Hepatocyte (in vitro differentiated cells): ENCODE results near the gene GUK1. TPM values are rescaled to one million over a fixed set of nuclear protein-coding genes. Genes with fewer than 3 reads are reported as not detected.

ENCODE experiments used
- DNase-seq: peaks from one replicate; pipeline ENCODE4 v3.0.0-alpha.2; 2016; ENCODE audit warnings: low spot score
- H2AFZ ChIP-seq: fragments of 200-600 bp; sonication (generic); 2 replicates; pipeline ENCODE4 v1.6.0; 2016; ENCODE audit warnings: antibody characterized with exemption, mild to moderate bottlenecking
- H3K27ac ChIP-seq: fragments of 200-600 bp; sonication (generic); 2 replicates; pipeline ENCODE4 v1.5.1; 2016; ENCODE audit warnings: mild to moderate bottlenecking
- H3K27me3 ChIP-seq: fragments of 200-600 bp; sonication (generic); 2 replicates; pipeline ENCODE4 v1.6.1; 2016
- H3K36me3 ChIP-seq: fragments of 200-600 bp; sonication (generic); replicated peaks from 2 replicates; pipeline ENCODE4 v1.5.1; 2016; ENCODE audit warnings: low read depth; ENCODE audit not compliant: insufficient read depth
- H3K4me1 ChIP-seq: fragments of 200-600 bp; sonication (generic); 2 replicates; pipeline ENCODE4 v1.5.1; 2016; ENCODE audit warnings: mild to moderate bottlenecking, moderate library complexity; ENCODE audit not compliant: insufficient read depth
- H3K4me2 ChIP-seq: fragments of 200-600 bp; sonication (generic); 2 replicates; pipeline ENCODE4 v1.6.0; 2016
- H3K4me3 ChIP-seq: fragments of 200-600 bp; sonication (generic); 2 replicates; pipeline ENCODE4 v1.5.1; 2016; ENCODE audit warnings: mild to moderate bottlenecking
- H3K79me2 ChIP-seq: fragments of 200-600 bp; sonication (generic); 2 replicates; pipeline ENCODE4 v1.6.0; 2017; ENCODE audit warnings: mild to moderate bottlenecking
- H3K9me2 ChIP-seq: fragments of 200-600 bp; sonication (generic); replicated peaks from 2 replicates; pipeline ENCODE4 v1.6.0; 2017; ENCODE audit warnings: mild to moderate bottlenecking; ENCODE audit not compliant: insufficient read depth
- H3K9me3 ChIP-seq: fragments of 200-600 bp; sonication (generic); 2 replicates; pipeline ENCODE4 v1.5.1; 2016; ENCODE audit warnings: low read depth, mild to moderate bottlenecking
- H4K20me1 ChIP-seq: fragments of 200-600 bp; sonication (generic); 2 replicates; pipeline ENCODE4 v1.6.0; 2016; ENCODE audit warnings: mild to moderate bottlenecking; ENCODE audit not compliant: insufficient read depth, poor library complexity, severe bottlenecking
- CTCF ChIP-seq: fragments of 200-600 bp; sonication (generic); IDR thresholded peaks from 2 replicates; pipeline ENCODE4 v1.5.1; 2016; ENCODE audit warnings: antibody characterized with exemption, mild to moderate bottlenecking; ENCODE audit not compliant: poor library complexity
- EZH2 ChIP-seq: fragments of 200-600 bp; sonication (generic); IDR thresholded peaks from 2 replicates; pipeline ENCODE4 v1.6.1; 2016; ENCODE audit warnings: antibody characterized with exemption, mild to moderate bottlenecking, borderline replicate concordance
- EZH2phosphoT487 ChIP-seq: fragments of 200-600 bp; sonication (generic); IDR thresholded peaks from one replicate; pipeline ENCODE4 v1.6.1; 2018; ENCODE audit warnings: antibody characterized with exemption, mild to moderate bottlenecking, low read depth, moderate library complexity; ENCODE audit not compliant: unreplicated experiment, severe bottlenecking
- WGBS: methylation state at CpG from one replicate; pipeline ENCODE4 v1.1.6; 2016; ENCODE audit warnings: low lambda C conversion rate; ENCODE audit errors: missing lambda C conversion rate; 5-methylcytosine and 5-hydroxymethylcytosine counted together
- polyA plus RNA-seq: library from polyadenylated mRNA; unstranded; fragments of >200 nt; fragmentation: Nextera tagmentation; extraction: Ambion mirVana; gene quantifications from 2 replicates; pipeline ENCODE4 v1.2.1, GENCODE V29; 2016
- total RNA-seq: library from RNA; depleted of rRNA; stranded (reverse); fragments of >200 nt; gene quantifications from 2 replicates; pipeline ENCODE4 v1.2.3, GENCODE V29; 2014

GUK1 gene
- total and polyA plus RNA-seq, 2 experiments from 2014 or later: 158 to 368 TPM

DNA sequence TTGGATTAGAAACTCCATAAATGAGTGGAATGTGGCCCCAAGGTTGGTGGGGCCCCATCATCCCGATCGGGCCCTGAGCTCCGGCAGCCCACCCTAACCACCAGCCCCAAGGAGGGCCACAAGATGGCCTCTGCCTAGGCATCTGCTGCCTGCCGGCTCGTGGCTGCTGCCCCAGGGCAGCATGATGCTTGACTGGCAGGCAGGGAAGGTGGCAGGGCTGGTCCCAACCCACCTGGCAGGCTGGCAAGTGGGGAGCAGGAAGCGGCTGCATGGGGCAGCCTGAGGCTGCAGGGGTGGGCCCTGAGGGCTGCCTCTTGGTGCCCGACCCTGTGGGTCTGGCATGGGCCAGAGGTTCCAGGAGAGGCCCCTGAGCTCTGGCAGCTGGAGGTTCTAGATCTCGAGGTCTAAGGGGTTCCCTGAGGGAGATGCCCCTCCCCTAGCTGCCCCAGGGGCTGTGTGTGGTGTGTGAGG, 8.9 kb downstream of the GUK1 start:
- no peaks in the 10 kb centered on the region for H3K9me3 ChIP-seq
- no peak overlapping the region for H2AFZ ChIP-seq
- no peaks in the 10 kb centered on the region for H3K36me3 ChIP-seq
- H3K79me2 ChIP-seq: peaks cover 29% of the 10 kb centered on the region
- no peaks in the 10 kb centered on the region for H3K27me3 ChIP-seq
- no peak for TF ChIP-seq EZH2phosphoT487
- TF ChIP-seq EZH2: no peak
- no peak for TF ChIP-seq CTCF
- H3K4me2 ChIP-seq: peak overlapping the region; percentile 62
- H3K9me2 ChIP-seq: no peaks in the 10 kb centered on the region
- peaks cover 28% of the 10 kb centered on the region for H4K20me1 ChIP-seq
- peaks cover 35% of the 10 kb centered on the region for H3K4me1 ChIP-seq
- 81% methylated on average over 8 of the region's 8 CpGs for WGBS
- DNase-seq: peak; percentile 2
- H3K27ac ChIP-seq: peak overlapping the region; percentile 91
- no peak overlapping the region for H3K4me3 ChIP-seq

DNA sequence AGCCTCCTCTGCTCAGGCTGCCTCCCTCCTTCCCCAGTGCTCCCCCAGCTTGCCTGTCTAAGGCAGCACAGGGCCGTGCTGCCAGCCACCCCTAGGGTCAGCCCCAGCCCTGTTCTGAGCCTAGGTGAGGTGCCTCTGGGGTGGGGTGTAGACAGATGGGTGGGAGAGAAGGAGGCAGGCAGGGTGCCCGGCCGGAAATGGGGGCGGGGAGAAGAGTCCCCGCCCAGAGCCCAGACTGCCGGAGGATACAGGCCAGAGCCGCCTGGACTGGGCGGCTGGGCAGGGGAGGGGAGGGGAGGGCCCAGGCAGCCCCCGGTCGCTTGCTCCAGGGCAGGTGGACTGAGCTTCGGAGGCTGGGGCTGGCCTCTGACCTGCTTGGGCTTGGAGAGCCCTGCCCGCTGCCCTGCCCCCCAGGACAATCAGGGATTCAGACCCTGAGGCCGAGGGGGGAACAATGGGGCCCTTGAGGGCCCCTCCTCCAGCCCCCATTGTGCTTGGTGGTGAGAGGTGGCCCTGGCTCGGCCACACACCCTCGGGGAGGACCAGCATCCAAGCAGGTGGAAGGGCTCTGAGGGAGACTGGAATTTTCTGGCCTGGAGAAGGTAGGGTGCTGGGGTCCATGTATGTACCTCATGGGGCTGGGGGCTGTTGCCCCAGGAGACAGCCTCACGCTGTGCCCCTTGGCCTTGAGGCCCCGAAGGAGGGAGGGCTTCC, 9.5 kb downstream of the GUK1 start, which contains the start of gene GJC2:
Gene GJC2, plus strand, starts transcription at position 525 of the 714 bp plus-strand sequence. CDS start 7,829 bp downstream, outside the sequence.
- Histone ChIP-seq H4K20me1 (peaks cover 22% of the 10 kb centered on the region), H3K79me2 (peaks cover 23% of the 10 kb centered on the region), H2AFZ (no peak within 1 kb of the TSS), H3K9me2 (no peaks in the 10 kb centered on the region), H3K27ac (peak within 1 kb of the TSS; percentile 91), H3K4me2 (peak within 1 kb of the TSS; percentile 62), H3K4me3 (no peak within 1 kb of the TSS), H3K4me1 (peaks cover 31% of the 10 kb centered on the region), H3K9me3 (no peaks in the 10 kb centered on the region), H3K36me3 (no peaks in the 10 kb centered on the region), H3K27me3 (no peaks in the 10 kb centered on the region)
- 53% methylated on average over 9 of the region's 17 CpGs for WGBS
- peak; percentile 43 for DNase-seq
- no peak for TF ChIP-seq EZH2
- no peak for TF ChIP-seq CTCF
- no peak for TF ChIP-seq EZH2phosphoT487

DNA sequence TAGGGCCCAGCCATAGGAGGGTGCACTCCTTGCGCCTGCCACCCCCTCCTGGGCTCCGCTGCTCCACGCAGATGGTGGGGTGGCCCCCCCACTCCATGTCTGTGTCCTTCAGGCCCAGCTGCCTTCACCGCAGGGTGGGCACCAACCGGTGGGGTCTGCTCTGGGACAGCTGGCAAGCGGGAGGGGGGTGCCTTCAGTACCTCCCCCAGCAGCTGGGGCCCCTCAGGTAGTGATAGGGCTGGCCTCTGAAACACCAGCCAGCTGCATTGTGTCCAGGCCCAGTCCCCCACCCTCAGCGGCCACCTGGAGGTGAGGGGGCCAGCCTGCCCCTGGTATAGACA, 10.0 kb downstream of the GUK1 start:
- Histone ChIP-seq H3K36me3 (no peaks in the 10 kb centered on the region), H3K4me1 (peaks cover 30% of the 10 kb centered on the region), H3K27ac (peak overlapping the region; percentile 91), H4K20me1 (peaks cover 18% of the 10 kb centered on the region), H3K27me3 (no peaks in the 10 kb centered on the region), H3K4me3 (no peak overlapping the region), H3K79me2 (peaks cover 17% of the 10 kb centered on the region), H2AFZ (no peak overlapping the region), H3K9me2 (no peaks in the 10 kb centered on the region), H3K4me2 (peak overlapping the region; percentile 62), H3K9me3 (no peaks in the 10 kb centered on the region)
- no peak for DNase-seq
- 94% methylated on average over 7 of the region's 7 CpGs for WGBS
- TF ChIP-seq EZH2phosphoT487 (no peak), CTCF (no peak), EZH2 (no peak)
